ENCODE results near the gene MYH15.

Gene MYH15

GRCh38 chr3:108510496-108510895 lies at the start of gene MYH15:
TSS of gene MYH15 (minus strand) at chr3:108510596. CDS start at chr3:108510530, 66 bp downstream.
- no peak for DNase-seq (ENCODE audit: low spot score)

GRCh38 chr3:108555966-108556581 lies 45.7 kb upstream of the MYH15 start:
- DNase-seq (ENCODE audit: low spot score), result no peak

GRCh38 chr3:108554913-108555571 lies 44.6 kb upstream of the MYH15 start:
- no peak for DNase-seq (ENCODE audit: low spot score)

GRCh38 chr3:108554229-108554628 lies 43.8 kb upstream of the MYH15 start:
- DNase-seq (ENCODE audit: low spot score), result no peak

GRCh38 chr3:108552267-108553159 lies 42.1 kb upstream of the MYH15 start:
- peak; percentile 54 for DNase-seq (ENCODE audit: low spot score)

GRCh38 chr3:108548886-108549285 lies 38.5 kb upstream of the MYH15 start:
- no peak for DNase-seq (ENCODE audit: low spot score)

- DNase-seq (ENCODE audit: low spot score), result no peak
Measured at GRCh38 chr3:108548304-108548703, 37.9 kb upstream of the MYH15 start.

- DNase-seq (ENCODE audit: low spot score), result no peak
Measured at GRCh38 chr3:108546692-108547091, 36.3 kb upstream of the MYH15 start.

GRCh38 chr3:108546247-108546646 lies 35.9 kb upstream of the MYH15 start:
- DNase-seq (ENCODE audit: low spot score), result no peak

GRCh38 chr3:108538083-108538482 lies 27.7 kb upstream of the MYH15 start:
- DNase-seq (ENCODE audit: low spot score), result no peak

GRCh38 chr3:108528459-108529252 lies 18.3 kb upstream of the MYH15 start:
- DNase-seq (ENCODE audit: low spot score), result peak; percentile 20

GRCh38 chr3:108527817-108528216 lies 17.4 kb upstream of the MYH15 start:
- DNase-seq (ENCODE audit: low spot score), result no peak

- DNase-seq (ENCODE audit: low spot score), result no peak
Measured at GRCh38 chr3:108527109-108527508, 16.7 kb upstream of the MYH15 start.

- DNase-seq (ENCODE audit: low spot score), result no peak
Measured at GRCh38 chr3:108525971-108526370, 15.6 kb upstream of the MYH15 start.

GRCh38 chr3:108525256-108525655 lies 14.9 kb upstream of the MYH15 start:
- DNase-seq (ENCODE audit: low spot score), result no peak

GRCh38 chr3:108524537-108524936 lies 14.1 kb upstream of the MYH15 start:
- no peak for DNase-seq (ENCODE audit: low spot score)

- no peak for DNase-seq (ENCODE audit: low spot score)
Measured at GRCh38 chr3:108518895-108519294, 8.5 kb upstream of the MYH15 start.

- DNase-seq (ENCODE audit: low spot score), result no peak
Measured at GRCh38 chr3:108516881-108517280, 6.5 kb upstream of the MYH15 start.

- DNase-seq (ENCODE audit: low spot score), result no peak
Measured at GRCh38 chr3:108513961-108514360, 3.6 kb upstream of the MYH15 start.

- no peak for DNase-seq (ENCODE audit: low spot score)
Measured at GRCh38 chr3:108512671-108513070, 2.3 kb upstream of the MYH15 start.

- DNase-seq (ENCODE audit: low spot score), result no peak
Measured at GRCh38 chr3:108511490-108511889, 1.1 kb upstream of the MYH15 start.

- no peak for DNase-seq (ENCODE audit: low spot score)
Measured at GRCh38 chr3:108511055-108511454, 659 bp upstream of the MYH15 start.

All from globus pallidus (tissue), 1 donor.